ENCODE measurements around the gene PPP1R12C. TPM values are rescaled to one million over a fixed set of nuclear protein-coding genes. Genes with fewer than 3 reads are reported as not detected.

Gene PPP1R12C
- total RNA-seq, 4 donors from 2014 or later: 40.0 to 110 (median 76.1) TPM

GRCh38 chr19:55118401-55118991, 1.1 kb upstream of the PPP1R12C start:
- intact Hi-C loops (cut with DNase I): no loop called here
- peak overlapping the region in 2 of 3 donors; percentile 29 to 60 for H3K27ac ChIP-seq
- peak in 1 of 2 donors; percentile 12 for DNase-seq
- peaks cover 26 to 40% of the 10 kb centered on the region in 2 donors for H3K4me1 ChIP-seq
- 23% methylated on average over 19 to 22 of the region's 22 CpGs for WGBS, 2 donors
- no peaks in the 10 kb centered on the region for H3K9me3 ChIP-seq
- H3K36me3 ChIP-seq: no peaks in the 10 kb centered on the region
- H3K27me3 ChIP-seq: no peaks in the 10 kb centered on the region
- TF ChIP-seq CTCF (IDR thresholded peaks at IDR 0.05) (no peak), POLR2A (IDR thresholded peaks at IDR 0.05) (no peak)
- peak overlapping the region in 1 of 3 donors; percentile 44 for H3K4me3 ChIP-seq (replicated peaks in 1 of 3)

GRCh38 chr19:55117663-55118391, 390 bp upstream of the PPP1R12C start:
- H3K9me3 ChIP-seq: no peaks in the 10 kb centered on the region
- peaks cover 33 to 47% of the 10 kb centered on the region in 2 donors for H3K4me1 ChIP-seq
- 2 to 3% methylated on average over 34 to 37 of the region's 44 CpGs for WGBS, 2 donors
- H3K27me3 ChIP-seq: no peaks in the 10 kb centered on the region
- peak overlapping the region; percentile 29 to 60 (median 34) for H3K27ac ChIP-seq
- H3K36me3 ChIP-seq: no peaks in the 10 kb centered on the region
- intact Hi-C loops (cut with DNase I): no loop called here
- peak overlapping the region in 2 of 3 donors; percentile 26 to 44 for H3K4me3 ChIP-seq (replicated peaks in 1 of 3)
- TF ChIP-seq POLR2A (IDR thresholded peaks at IDR 0.05): peak in 1 of 2 donors; percentile 57
- peak in 2 of 6 experiments; percentile 4 to 23 for TF ChIP-seq CTCF (IDR thresholded peaks at IDR 0.05)
- peak; percentile 99 for DNase-seq

GRCh38 chr19:55116232-55116858, 1.1 kb downstream of the PPP1R12C start:
- peak; percentile 18 to 45 for DNase-seq
- WGBS, 2 donors: 6 to 8% methylated on average over 25 of the region's 25 CpGs

GRCh38 chr19:55115446-55116065, 1.9 kb downstream of the PPP1R12C start:
- no peaks in the 10 kb centered on the region for H3K9me3 ChIP-seq
- intact Hi-C loops (cut with DNase I): no loop called here
- no peak for TF ChIP-seq POLR2A (IDR thresholded peaks at IDR 0.05)
- no peak for TF ChIP-seq CTCF (IDR thresholded peaks at IDR 0.05)
- H3K36me3 ChIP-seq: peaks cover 0 to 5% of the 10 kb centered on the region in 2 donors
- no peak for DNase-seq
- 73 to 75% methylated on average over 13 of the region's 13 CpGs for WGBS, 2 donors
- peak overlapping the region; percentile 5 to 94 (median 72) for H3K27ac ChIP-seq
- H3K4me3 ChIP-seq (replicated peaks in 1 of 3): peak overlapping the region in 1 of 3 donors; percentile 77
- peaks cover 36 to 51% of the 10 kb centered on the region in 2 donors for H3K4me1 ChIP-seq
- H3K27me3 ChIP-seq: no peaks in the 10 kb centered on the region

More at GRCh38 chr19:55116232-55116858, 1.1 kb downstream of the PPP1R12C start:
- H3K36me3 ChIP-seq: peaks cover 0 to 5% of the 10 kb centered on the region in 2 donors
- no peaks in the 10 kb centered on the region for H3K9me3 ChIP-seq
- intact Hi-C loops (cut with DNase I): no loop called here
- peak overlapping the region; percentile 75 to 91 (median 77) for H3K4me3 ChIP-seq (replicated peaks in 1 of 3)
- H3K27me3 ChIP-seq: no peaks in the 10 kb centered on the region
- H3K27ac ChIP-seq: peak overlapping the region; percentile 35 to 72 (median 69)
- H3K4me1 ChIP-seq: peaks cover 36 to 51% of the 10 kb centered on the region in 2 donors
- no peak for TF ChIP-seq CTCF (IDR thresholded peaks at IDR 0.05)
- TF ChIP-seq POLR2A (IDR thresholded peaks at IDR 0.05): no peak
